HUES64 (cell line): ENCODE results near the gene DNASE1L2. TPM values are rescaled to one million over a fixed set of nuclear protein-coding genes. Genes with fewer than 3 reads are reported as not detected.

Experiments used
- H3K27ac ChIP-seq: 2 replicates; pipeline ENCODE4 v1.7.0; 2013; ENCODE audit warnings: low read depth, low read length, inconsistent platforms
- H3K27me3 ChIP-seq: 2 replicates; pipeline ENCODE4 v1.6.1; 2013; ENCODE audit warnings: mild to moderate bottlenecking, low read length; ENCODE audit not compliant: insufficient read depth
- H3K36me3 ChIP-seq: 2 replicates; pipeline ENCODE4 v1.6.1; 2013; ENCODE audit warnings: mild to moderate bottlenecking, low read length; ENCODE audit not compliant: insufficient read depth
- H3K4me1 ChIP-seq: 2 replicates; pipeline ENCODE4 v1.6.1; 2013; ENCODE audit warnings: mild to moderate bottlenecking, low read length, moderate library complexity; ENCODE audit not compliant: insufficient read depth
- H3K4me3 ChIP-seq: 2 replicates; pipeline ENCODE4 v1.5.1; 2013; ENCODE audit warnings: mild to moderate bottlenecking, low read length, moderate library complexity
- H3K9ac ChIP-seq: 2 replicates; pipeline ENCODE4 v1.6.1; 2013; ENCODE audit warnings: mild to moderate bottlenecking, low read depth, low read length
- H3K9me3 ChIP-seq: 2 replicates; pipeline ENCODE4 v1.6.1; 2013; ENCODE audit warnings: low read depth, low read length; ENCODE audit not compliant: insufficient read depth
- WGBS: fragments of 150-250, 120-280 bp; methylation state at CpG from one replicate; pipeline ENCODE4 v1.1.7; 2013; ENCODE audit warnings: missing lambda C conversion rate; 5-methylcytosine and 5-hydroxymethylcytosine counted together
- polyA plus RNA-seq, 2 experiments: library from polyadenylated mRNA; stranded (reverse); fragments of 50-300 nt; gene quantifications; one replicate each; pipeline ENCODE4 v1.2.3, GENCODE V29; 2013

The DNASE1L2 gene, protein sequence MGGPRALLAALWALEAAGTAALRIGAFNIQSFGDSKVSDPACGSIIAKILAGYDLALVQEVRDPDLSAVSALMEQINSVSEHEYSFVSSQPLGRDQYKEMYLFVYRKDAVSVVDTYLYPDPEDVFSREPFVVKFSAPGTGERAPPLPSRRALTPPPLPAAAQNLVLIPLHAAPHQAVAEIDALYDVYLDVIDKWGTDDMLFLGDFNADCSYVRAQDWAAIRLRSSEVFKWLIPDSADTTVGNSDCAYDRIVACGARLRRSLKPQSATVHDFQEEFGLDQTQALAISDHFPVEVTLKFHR
- 0.30 TPM for polyA plus RNA-seq (2013, experiment 1 of 2)
- 0.38 TPM for polyA plus RNA-seq (2013, experiment 2 of 2)

GRCh38 chr16:2236337-2237101 lies at the start of gene DNASE1L2:
DNASE1L2 (plus strand) TSS chr16:2236444; CDS start chr16:2236817, 373 bp downstream.
- Histone ChIP-seq H3K9ac (peak within 1 kb of the TSS; percentile 26; the same call in 1 of the 2 replicates), H3K9me3 (no peaks in the 10 kb centered on the region), H3K27ac (no peak within 1 kb of the TSS), H3K4me1 (no peaks in the 10 kb centered on the region; the same call in 1 of the 2 replicates), H3K27me3 (peaks cover 29% of the 10 kb centered on the region), H3K36me3 (peaks cover 35% of the 10 kb centered on the region), H3K4me3 (peak within 1 kb of the TSS; percentile 46)
- WGBS, result 7% methylated on average over 64 of the region's 64 CpGs

DNA sequence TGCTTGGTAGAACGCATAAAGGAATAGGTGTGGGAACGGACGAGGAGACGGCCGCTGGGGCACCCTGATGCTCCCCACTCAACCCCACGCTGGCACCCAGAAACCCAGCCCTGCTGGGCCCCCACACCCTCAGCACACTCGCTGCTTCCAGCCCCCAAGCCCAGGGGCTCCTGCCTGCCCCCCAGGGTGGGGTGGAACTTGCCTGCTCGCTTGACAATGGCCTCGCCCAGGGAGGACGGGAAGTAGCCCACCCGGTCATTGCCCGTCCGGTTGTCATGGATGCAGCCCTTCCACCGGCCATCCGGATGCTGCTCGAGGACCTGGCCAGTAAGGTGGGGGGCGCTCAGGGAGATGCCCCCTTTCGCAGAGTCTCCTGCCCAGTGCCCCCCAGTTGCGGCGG lies 49.7 kb upstream of the DNASE1L2 start:
- Histone ChIP-seq H3K9me3 (no peaks in the 10 kb centered on the region), H3K4me3 (no peak overlapping the region), H3K27me3 (no peaks in the 10 kb centered on the region), H3K4me1 (no peaks in the 10 kb centered on the region), H3K36me3 (no peaks in the 10 kb centered on the region), H3K9ac (no peak overlapping the region), H3K27ac (no peak overlapping the region)
- WGBS, result 93% methylated on average over 20 of the region's 20 CpGs

- WGBS, result 89% methylated on average over 17 of the region's 17 CpGs
- Histone ChIP-seq H3K9ac (no peak overlapping the region), H3K27me3 (no peaks in the 10 kb centered on the region), H3K27ac (no peak overlapping the region), H3K36me3 (no peaks in the 10 kb centered on the region), H3K4me3 (no peak overlapping the region), H3K4me1 (no peaks in the 10 kb centered on the region), H3K9me3 (no peaks in the 10 kb centered on the region)
Observed at GRCh38 chr16:2187212-2187611, 49.0 kb upstream of the DNASE1L2 start.

GRCh38 chr16:2188395-2188794 lies 47.8 kb upstream of the DNASE1L2 start:
- Histone ChIP-seq H3K4me1 (no peaks in the 10 kb centered on the region), H3K9ac (no peak overlapping the region), H3K4me3 (no peak overlapping the region), H3K27me3 (no peaks in the 10 kb centered on the region), H3K27ac (no peak overlapping the region), H3K36me3 (no peaks in the 10 kb centered on the region), H3K9me3 (no peaks in the 10 kb centered on the region)
- 97% methylated on average over 8 of the region's 8 CpGs for WGBS

- no peaks in the 10 kb centered on the region for H3K36me3 ChIP-seq
- 93% methylated on average over 25 of the region's 25 CpGs for WGBS
- H3K4me3 ChIP-seq, result no peak overlapping the region
- no peak overlapping the region for H3K27ac ChIP-seq
- H3K4me1 ChIP-seq, result no peaks in the 10 kb centered on the region
- H3K27me3 ChIP-seq, result no peaks in the 10 kb centered on the region
- H3K9ac ChIP-seq, result no peak overlapping the region
- H3K9me3 ChIP-seq, result no peaks in the 10 kb centered on the region
Observed at GRCh38 chr16:2189252-2189893, 46.9 kb upstream of the DNASE1L2 start.

- H3K9ac ChIP-seq, result no peak overlapping the region
- no peak overlapping the region for H3K4me3 ChIP-seq
- H3K9me3 ChIP-seq, result no peaks in the 10 kb centered on the region
- 91% methylated on average over 24 of the region's 24 CpGs for WGBS
- no peaks in the 10 kb centered on the region for H3K36me3 ChIP-seq
- no peak overlapping the region for H3K27ac ChIP-seq
- H3K4me1 ChIP-seq, result no peaks in the 10 kb centered on the region
- H3K27me3 ChIP-seq, result peaks cover 5% of the 10 kb centered on the region
Observed at GRCh38 chr16:2190002-2190658, 46.1 kb upstream of the DNASE1L2 start.

- H3K36me3 ChIP-seq, result no peaks in the 10 kb centered on the region
- H3K9me3 ChIP-seq, result no peaks in the 10 kb centered on the region
- H3K9ac ChIP-seq, result no peak overlapping the region
- H3K27ac ChIP-seq, result no peak overlapping the region
- H3K4me3 ChIP-seq, result no peak overlapping the region
- peaks cover 13% of the 10 kb centered on the region for H3K27me3 ChIP-seq
- H3K4me1 ChIP-seq, result no peaks in the 10 kb centered on the region
- 90% methylated on average over 25 of the region's 25 CpGs for WGBS
Observed at GRCh38 chr16:2190659-2191445, 45.4 kb upstream of the DNASE1L2 start.

- Histone ChIP-seq H3K9ac (no peak overlapping the region), H3K27ac (no peak overlapping the region), H3K4me3 (no peak overlapping the region), H3K36me3 (no peaks in the 10 kb centered on the region), H3K9me3 (no peaks in the 10 kb centered on the region), H3K27me3 (peaks cover 14% of the 10 kb centered on the region), H3K4me1 (no peaks in the 10 kb centered on the region)
- 92% methylated on average over 11 of the region's 11 CpGs for WGBS
Observed at GRCh38 chr16:2191446-2191706, 44.9 kb upstream of the DNASE1L2 start.

- no peak overlapping the region; the same call in 1 of the 2 replicates for H3K9ac ChIP-seq
- H3K27me3 ChIP-seq, result peaks cover 40% of the 10 kb centered on the region
- H3K4me1 ChIP-seq, result no peaks in the 10 kb centered on the region
- H3K4me3 ChIP-seq, result no peak overlapping the region
- H3K36me3 ChIP-seq, result no peaks in the 10 kb centered on the region
- H3K27ac ChIP-seq, result no peak overlapping the region
- WGBS, result 78% methylated on average over 16 of the region's 16 CpGs
- no peaks in the 10 kb centered on the region for H3K9me3 ChIP-seq
Observed at GRCh38 chr16:2194166-2194834, 41.9 kb upstream of the DNASE1L2 start.

GRCh38 chr16:2194852-2195321 lies 41.4 kb upstream of the DNASE1L2 start:
- H3K27ac ChIP-seq, result no peak overlapping the region
- H3K9ac ChIP-seq, result no peak overlapping the region
- H3K4me3 ChIP-seq, result peak overlapping the region; percentile 53
- H3K4me1 ChIP-seq, result no peaks in the 10 kb centered on the region
- no peaks in the 10 kb centered on the region for H3K9me3 ChIP-seq
- peaks cover 43% of the 10 kb centered on the region for H3K27me3 ChIP-seq
- WGBS, result 15% methylated on average over 9 of the region's 10 CpGs
- H3K36me3 ChIP-seq, result no peaks in the 10 kb centered on the region
